Fibroblast of lung (primary cell): ENCODE results near the gene GMFB.
"Not testable (repeated sequence)": the region's sequence is repeated elsewhere in the genome, so short reads cannot be mapped to it uniquely, and the experiment has no call there.

Experiments
- CTCF ChIP-seq, 2 donors: IDR thresholded peaks in 1 of 2; conservative IDR thresholded peaks in 1 of 2; 1 replicate in 1 of 2; 2 replicates in 1 of 2; pipeline ENCODE4 v1.5.1; 2011 to 2012; ENCODE audit warnings: low read length in 2 of 2, control low read depth in 1 of 2, inconsistent platforms in 1 of 2, low read depth in 1 of 2, mild to moderate bottlenecking in 1 of 2
- EZH2 ChIP-seq: IDR thresholded peaks from 2 replicates; pipeline ENCODE4 v1.5.1; 2012; ENCODE audit warnings: low read length, control low read depth, mild to moderate bottlenecking; ENCODE audit errors: missing control alignments

- not testable (repeated sequence) for TF ChIP-seq CTCF (conservative IDR thresholded peaks at IDR 0.05 in 1 of 2, IDR thresholded peaks at IDR 0.05 in 1 of 2; ENCODE audit: low read depth in 1 of 2, low read length in 2 of 2); EZH2
These were observed 31.8 kb downstream of the GMFB start for GRCh38 chr14:54456820-54457608.
